Adrenal gland (tissue), 12 donors: ENCODE measurements around the gene RASGRP2. TPM values are rescaled to one million over a fixed set of nuclear protein-coding genes. Genes with fewer than 3 reads are reported as not detected.
A peak's percentile ranks its signal among the peaks of the same experiment; 100 is the strongest.

Experiments
- DNase-seq, 7 donors: peaks; one replicate each; pipeline ENCODE4 v3.0.0-alpha.2; 2019 to 2020
- H3K27ac ChIP-seq, 5 donors: fragments of 200-600 bp; sonication (generic) in 4 of 5; 1 replicate in 3 of 5; 2 replicates in 2 of 5; pipeline versions ENCODE4 v1.5.1 to v1.8.0; 2016 to 2020; ENCODE audit warnings: mild to moderate bottlenecking in 1 of 5
- H3K27me3 ChIP-seq: fragments of 200-600 bp; 2 replicates; pipeline ENCODE4 v1.8.0; 2021
- H3K36me3 ChIP-seq, 2 donors: fragments of 200-600 bp; replicated peaks in 1 of 2; 1 replicate in 1 of 2; 2 replicates in 1 of 2; pipeline versions ENCODE4 v1.5.1 to v1.8.0; 2018 to 2022
- H3K4me1 ChIP-seq, 2 donors: fragments of 200-600 bp; replicated peaks in 1 of 2; 1 replicate in 1 of 2; 2 replicates in 1 of 2; pipeline versions ENCODE4 v1.5.1 to v1.8.0; 2018 to 2021
- H3K4me3 ChIP-seq, 4 donors: fragments of 200-600 bp; sonication (generic) in 3 of 4; one replicate each; pipeline ENCODE4 v1.5.1; 2016 to 2018
- H3K9me3 ChIP-seq, 3 donors: fragments of 200-600 bp; sonication (generic) in 1 of 3; replicated peaks in 1 of 3; 1 replicate in 2 of 3; 2 replicates in 1 of 3; pipeline versions ENCODE4 v1.5.1 to v1.8.0; 2016 to 2021
- CTCF ChIP-seq, 6 experiments: fragments of 450-650 bp in 4 of 6; fragments of 200-600 bp in 2 of 6; sonication (generic) in 1 of 6; IDR thresholded peaks; 1 replicate in 5 of 6; 2 replicates in 1 of 6; pipeline versions ENCODE4 v1.5.1 to v1.8.0; 2016 to 2021; ENCODE audit warnings: antibody characterized with exemption in 6 of 6, mild to moderate bottlenecking in 2 of 6, moderate library complexity in 1 of 6
- POLR2A ChIP-seq, 2 donors: fragments of 450-650 bp; IDR thresholded peaks; one replicate each; pipeline ENCODE4 v1.6.1; 2017; ENCODE audit warnings: antibody characterized with exemption in 2 of 2, mild to moderate bottlenecking in 2 of 2, moderate library complexity in 1 of 2
- WGBS, 4 donors: extraction: QIAGEN DNeasy Blood & Tissue Kit in 2 of 4; methylation state at CpG; one replicate each; pipeline versions ENCODE4 v1.1.5 to v1.1.7; 2013 to 2017; 5-methylcytosine and 5-hydroxymethylcytosine counted together
- intact Hi-C, 2 donors: fragments of 100-400 bp; cut with DNase I; formaldehyde crosslinking; loops; one replicate each; pipeline versions ENCODE4 v1.14.1 to v1.15.0; 2022 to 2023
- polyA plus RNA-seq, 3 donors: library from polyadenylated mRNA; stranded (reverse); fragments of 200-250 nt in 2 of 3; fragments of 350-450 nt in 1 of 3; fragmentation: Illumina TruSeq in 1 of 3; extraction: RNeasy Lipid Tissue Mini Kit (QIAGEN cat#74804) in 1 of 3; gene quantifications; one replicate each; pipeline ENCODE4 v1.2.3, GENCODE V29; 2013 to 2014
- total RNA-seq, 9 donors: library from RNA; depleted of rRNA in 4 of 9; stranded (reverse); fragments of >200 nt in 4 of 9; fragments of 120-200 nt in 1 of 9; fragmentation: NEBNext Ultra II Directional in 1 of 9; extraction: Animal tissue kit (Norgen Biotek cat#: 25700) in 1 of 9; gene quantifications; one replicate each; pipeline versions ENCODE4 v1.1.0 to v1.2.4, GENCODE V29; 2013 to 2023
- donor health status: healthy with polysubstance abuse.
- donor health status: Bipolar disorder and iron deficiency.
- donor health status: DM: yes; HTN: yes; CAD: no.
- donor health status: DM: no; HTN: no; CAD: no.
- donor health status: DM: no; HTN: no; CAD: no.
- donor health status: DM: yes; HTN: yes; CAD: no.

RASGRP2 gene
- total and polyA plus RNA-seq, 12 donors: 3.6 to 81.9 (median 12.3) TPM

DNA sequence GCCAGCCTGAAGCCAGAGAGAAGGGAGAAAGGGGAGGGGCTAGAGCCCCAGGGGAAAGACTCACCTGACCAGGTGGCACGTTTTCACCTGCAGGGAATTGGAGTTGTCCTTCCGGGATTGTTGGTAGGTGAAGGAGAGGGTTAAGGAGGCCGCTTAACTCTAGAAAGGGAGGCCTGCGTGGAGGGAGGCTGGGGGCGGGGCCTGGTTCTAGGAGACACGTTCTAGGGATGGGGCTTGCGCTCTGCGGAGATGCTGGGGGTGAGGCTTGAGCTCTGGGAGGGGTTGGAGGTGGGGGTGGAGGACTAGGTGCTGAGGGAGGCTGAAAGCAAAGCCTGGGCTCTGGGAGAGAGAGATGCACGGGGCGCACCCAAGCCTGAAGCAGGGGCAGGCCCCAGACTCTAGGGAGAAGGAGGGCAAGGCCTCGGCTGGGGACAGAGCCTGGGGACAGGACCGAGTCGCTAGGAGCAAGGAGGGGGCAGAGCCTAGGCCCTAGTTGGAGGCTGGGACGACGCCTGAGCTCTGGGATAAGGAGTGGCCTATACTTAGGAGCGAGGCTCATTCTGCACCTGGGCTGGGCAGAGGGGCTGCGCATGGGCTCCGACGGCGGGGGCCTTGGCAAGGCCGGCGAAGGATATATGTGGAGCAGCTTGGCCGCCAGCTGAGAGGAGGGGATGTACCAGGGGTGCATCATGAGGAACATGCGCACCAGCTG lies 2.4 kb downstream of the RASGRP2 start:
- intact Hi-C loops: no loop called here

GRCh38 chr11:64739871-64740270 lies 4.1 kb downstream of the RASGRP2 start:
- peaks cover 8% of the 10 kb centered on the region for H3K27me3 ChIP-seq
- H3K4me3 ChIP-seq: no peak overlapping the region
- no peaks in the 10 kb centered on the region for H3K9me3 ChIP-seq
- intact Hi-C loops: no loop called here
- no peaks in the 10 kb centered on the region for H3K36me3 ChIP-seq
- TF ChIP-seq POLR2A (IDR thresholded peaks at IDR 0.05): no peak
- no peak for TF ChIP-seq CTCF (IDR thresholded peaks at IDR 0.05)
- WGBS, 4 donors: 89 to 94% (median 90%) methylated on average over 10 to 12 of the region's 12 CpGs
- H3K27ac ChIP-seq: no peak overlapping the region
- no peak for DNase-seq
- peaks cover 15 to 24% of the 10 kb centered on the region in 2 donors for H3K4me1 ChIP-seq

More for the DNA sequence above, 2.4 kb downstream of the RASGRP2 start:
- no peak for DNase-seq
- H3K4me1 ChIP-seq: peaks cover 15 to 39% of the 10 kb centered on the region in 2 donors
- 54 to 69% (median 65%) methylated on average over 15 to 24 of the region's 24 CpGs for WGBS, 4 donors
- H3K27ac ChIP-seq: peak overlapping the region in 1 of 5 donors; percentile 91
- peaks cover 8% of the 10 kb centered on the region for H3K27me3 ChIP-seq
- peak overlapping the region in 2 of 4 donors; percentile 16 to 56 for H3K4me3 ChIP-seq
- no peaks in the 10 kb centered on the region for H3K9me3 ChIP-seq
- no peaks in the 10 kb centered on the region for H3K36me3 ChIP-seq
- TF ChIP-seq CTCF (IDR thresholded peaks at IDR 0.05): no peak
- no peak for TF ChIP-seq POLR2A (IDR thresholded peaks at IDR 0.05)

DNA sequence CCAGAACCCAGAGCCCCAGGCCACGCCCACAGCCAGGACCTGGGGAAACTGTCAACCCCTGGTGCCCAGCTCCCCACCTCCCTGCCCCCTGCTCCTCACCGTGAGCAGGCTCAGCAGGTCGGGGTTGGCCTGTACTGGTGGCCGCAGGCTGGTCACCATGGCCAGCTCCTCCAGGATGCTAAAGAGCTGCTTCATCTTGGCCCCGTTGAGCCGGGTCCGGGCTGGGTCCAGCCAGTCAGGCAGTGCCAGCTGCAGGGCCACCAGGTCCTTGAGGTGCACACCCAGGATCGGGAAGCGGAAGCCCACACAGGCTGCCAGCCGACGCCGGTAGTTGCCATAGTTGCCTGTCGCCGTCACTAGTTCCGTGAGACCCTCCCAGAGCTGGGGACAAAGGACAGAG lies 7.3 kb downstream of the RASGRP2 start:
- Histone ChIP-seq H3K4me3 (no peak overlapping the region), H3K27me3 (peaks cover under 1% of the 10 kb centered on the region), H3K4me1 (no peaks in the 10 kb centered on the region), H3K36me3 (no peaks in the 10 kb centered on the region), H3K27ac (no peak overlapping the region), H3K9me3 (no peaks in the 10 kb centered on the region)
- TF ChIP-seq CTCF (IDR thresholded peaks at IDR 0.05) (no peak), POLR2A (IDR thresholded peaks at IDR 0.05) (no peak)
- DNase-seq: no peak
- intact Hi-C loops: no loop called here
- 90 to 95% (median 93%) methylated on average over 5 to 15 of the region's 15 CpGs for WGBS, 4 donors

DNA sequence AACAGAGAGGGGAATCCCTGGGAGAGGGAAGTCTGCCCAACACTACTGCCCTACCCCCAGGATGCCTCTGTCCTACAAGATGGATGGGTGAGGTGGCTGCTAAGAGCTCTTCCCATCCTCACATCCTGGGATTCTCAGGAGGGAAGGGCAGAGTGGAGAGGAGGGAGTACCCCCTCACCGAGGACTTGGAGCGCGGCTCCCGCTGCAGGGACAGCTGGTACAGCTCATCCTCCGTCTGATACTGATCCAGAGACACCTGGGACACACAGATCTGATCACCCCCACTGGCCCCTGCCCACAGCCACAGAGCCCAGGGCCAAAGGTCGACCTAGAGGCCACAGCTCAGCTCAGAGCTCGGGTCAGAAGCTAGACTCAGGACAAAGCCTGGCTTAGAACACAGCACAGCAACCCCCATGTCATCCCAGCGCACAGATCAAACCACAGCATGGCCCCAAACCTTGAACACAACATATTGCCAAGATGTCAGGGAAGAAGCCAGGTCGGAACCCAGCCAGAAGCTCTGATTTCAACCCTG lies 8.2 kb downstream of the RASGRP2 start:
- no peaks in the 10 kb centered on the region for H3K36me3 ChIP-seq
- intact Hi-C loops: no loop called here
- H3K4me1 ChIP-seq: no peaks in the 10 kb centered on the region
- TF ChIP-seq CTCF (IDR thresholded peaks at IDR 0.05): no peak
- no peak for TF ChIP-seq POLR2A (IDR thresholded peaks at IDR 0.05)
- WGBS, 4 donors: 73 to 88% (median 83%) methylated on average over 5 to 9 of the region's 9 CpGs
- no peak overlapping the region for H3K4me3 ChIP-seq
- no peak overlapping the region for H3K27ac ChIP-seq
- H3K9me3 ChIP-seq: no peaks in the 10 kb centered on the region
- H3K27me3 ChIP-seq: no peaks in the 10 kb centered on the region
- DNase-seq: no peak
